HG02943 (cell line): ENCODE data around the gene RAB3IL1.

ENCODE experiments used
- ATAC-seq: cut with Tn5 transposase; IDR thresholded peaks from one replicate; pipeline ENCODE4 v1.9.1; 2021; ENCODE audit warnings: mild to moderate bottlenecking, low read depth, moderate library complexity; ENCODE audit not compliant: unreplicated experiment

The RAB3IL1 gene

GRCh38 chr11:61905801-61906521, 11.4 kb downstream of the RAB3IL1 start:
- no peak for ATAC-seq

DNA sequence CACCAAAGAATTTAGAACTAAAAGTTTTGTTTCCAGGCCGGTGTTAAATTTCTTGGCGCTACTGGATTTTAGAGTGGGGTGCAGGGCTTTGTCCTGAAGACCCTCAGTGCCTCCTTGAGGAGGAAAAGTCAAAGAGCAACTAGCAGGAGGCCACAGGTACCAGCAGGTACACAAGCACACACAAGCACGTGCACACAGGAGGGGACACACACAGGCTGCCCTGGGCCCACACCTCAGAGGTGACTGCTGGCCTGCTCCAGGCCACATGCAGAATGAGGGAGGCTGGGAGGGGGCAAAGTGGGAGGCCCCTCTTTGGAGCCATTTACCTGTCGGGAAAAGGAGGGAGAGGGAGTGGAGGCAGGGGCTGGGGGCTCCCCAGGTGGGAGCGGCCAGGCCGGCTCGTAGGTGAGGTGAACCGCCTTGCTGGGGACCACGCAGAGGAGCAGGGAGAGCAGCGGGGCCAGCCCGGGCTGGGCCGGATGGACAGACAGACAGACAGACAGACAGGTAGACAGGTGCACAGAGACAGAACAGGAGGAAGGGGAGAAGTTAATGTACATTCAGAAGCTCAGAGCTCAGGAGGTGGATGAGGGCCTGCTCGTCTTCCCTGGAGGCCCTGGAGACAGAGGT, 12.2 kb downstream of the RAB3IL1 start:
- no peak for ATAC-seq

- ATAC-seq = no peak
These were observed 12.8 kb downstream of the RAB3IL1 start for GRCh38 chr11:61904539-61905048.

DNA sequence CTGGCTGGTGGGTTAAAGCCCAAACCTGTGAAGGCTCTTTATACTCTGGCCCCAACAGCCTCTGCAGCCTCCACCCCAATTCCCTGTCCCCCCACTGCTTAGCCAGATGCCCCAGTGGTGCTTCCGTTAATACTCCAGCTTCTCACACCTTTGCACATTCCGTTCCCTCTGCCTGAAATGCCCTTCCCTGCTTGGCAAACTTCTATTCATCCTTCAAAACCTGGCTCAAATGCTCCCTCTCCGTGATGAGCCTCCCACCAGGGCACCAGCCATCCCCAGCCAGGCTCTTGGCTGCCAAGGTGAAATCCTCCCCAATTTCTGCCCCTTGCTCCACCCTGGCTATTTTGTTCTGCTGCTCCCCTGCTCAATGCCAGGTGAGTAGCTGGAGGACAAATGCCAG, 13.5 kb downstream of the RAB3IL1 start:
- ATAC-seq = no peak

GRCh38 chr11:61902313-61902712, 15.1 kb downstream of the RAB3IL1 start:
- ATAC-seq = no peak

GRCh38 chr11:61901397-61901796, 16.0 kb downstream of the RAB3IL1 start:
- no peak for ATAC-seq

GRCh38 chr11:61900251-61900650, 17.1 kb downstream of the RAB3IL1 start:
- ATAC-seq = no peak

- no peak for ATAC-seq
These were observed 18.1 kb downstream of the RAB3IL1 start for GRCh38 chr11:61899146-61899841.

- no peak for ATAC-seq
These were observed 19.2 kb downstream of the RAB3IL1 start for GRCh38 chr11:61898247-61898582.

- no peak for ATAC-seq
These were observed 19.7 kb downstream of the RAB3IL1 start for GRCh38 chr11:61897387-61898246.

- ATAC-seq = no peak
These were observed 20.5 kb downstream of the RAB3IL1 start for GRCh38 chr11:61896665-61897386.

- ATAC-seq = no peak
These were observed 21.7 kb downstream of the RAB3IL1 start for GRCh38 chr11:61895718-61896059.

DNA sequence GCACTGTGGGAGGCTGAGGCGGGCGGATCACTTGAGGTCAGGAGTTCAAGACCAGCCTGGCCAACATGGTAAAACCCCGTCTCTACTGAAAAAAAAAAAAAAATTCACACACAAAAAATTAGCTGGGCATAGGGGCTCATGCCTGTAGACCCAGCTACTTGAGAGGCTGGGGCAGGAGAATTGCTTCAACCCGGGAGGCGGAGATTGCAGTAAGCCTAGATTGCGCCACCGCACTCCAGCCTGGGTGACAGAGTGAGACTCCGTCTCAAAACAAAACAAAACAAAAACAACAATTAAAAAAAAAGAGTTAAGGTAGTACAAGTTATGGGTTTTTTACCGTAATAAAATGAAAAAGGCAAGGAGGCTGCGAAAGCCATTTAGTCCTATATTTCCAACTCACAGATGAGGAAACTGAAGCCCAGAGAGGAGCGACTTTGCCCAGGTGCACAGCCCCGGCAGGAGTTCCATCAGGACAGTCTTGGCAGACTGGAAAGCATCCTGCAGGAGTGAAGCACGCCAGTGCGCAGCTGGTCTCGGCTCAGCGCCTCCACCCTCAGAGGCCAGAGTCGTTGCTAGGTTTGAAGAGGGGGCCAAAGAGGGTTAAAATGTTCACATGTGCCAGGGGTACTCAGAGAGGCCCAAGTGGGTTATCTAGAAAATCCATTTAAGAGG, 22.2 kb downstream of the RAB3IL1 start:
- no peak for ATAC-seq

- no peak for ATAC-seq
These were observed 23.4 kb downstream of the RAB3IL1 start for GRCh38 chr11:61893981-61894380.

DNA sequence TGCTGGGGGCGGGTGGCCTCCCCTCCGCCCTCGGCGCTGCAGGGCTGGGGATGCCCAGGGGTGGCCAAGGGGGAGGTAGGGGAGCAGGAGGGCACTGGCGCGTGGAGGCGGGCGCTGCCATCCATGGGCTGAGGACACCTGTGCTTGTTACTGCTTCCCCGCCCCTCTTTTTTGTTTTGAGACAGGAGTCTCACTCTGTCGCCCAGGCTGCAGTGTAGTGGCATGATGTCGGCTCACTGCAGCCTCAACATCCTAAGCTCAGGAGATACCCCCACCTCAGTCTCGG, 25.3 kb downstream of the RAB3IL1 start:
- ATAC-seq = no peak

GRCh38 chr11:61891331-61892084, 25.9 kb downstream of the RAB3IL1 start, which contains the start of gene FADS3:
Gene FADS3 (minus strand): TSS chr11:61891545. CDS start chr11:61891381, 164 bp downstream.
- ATAC-seq = no peak

DNA sequence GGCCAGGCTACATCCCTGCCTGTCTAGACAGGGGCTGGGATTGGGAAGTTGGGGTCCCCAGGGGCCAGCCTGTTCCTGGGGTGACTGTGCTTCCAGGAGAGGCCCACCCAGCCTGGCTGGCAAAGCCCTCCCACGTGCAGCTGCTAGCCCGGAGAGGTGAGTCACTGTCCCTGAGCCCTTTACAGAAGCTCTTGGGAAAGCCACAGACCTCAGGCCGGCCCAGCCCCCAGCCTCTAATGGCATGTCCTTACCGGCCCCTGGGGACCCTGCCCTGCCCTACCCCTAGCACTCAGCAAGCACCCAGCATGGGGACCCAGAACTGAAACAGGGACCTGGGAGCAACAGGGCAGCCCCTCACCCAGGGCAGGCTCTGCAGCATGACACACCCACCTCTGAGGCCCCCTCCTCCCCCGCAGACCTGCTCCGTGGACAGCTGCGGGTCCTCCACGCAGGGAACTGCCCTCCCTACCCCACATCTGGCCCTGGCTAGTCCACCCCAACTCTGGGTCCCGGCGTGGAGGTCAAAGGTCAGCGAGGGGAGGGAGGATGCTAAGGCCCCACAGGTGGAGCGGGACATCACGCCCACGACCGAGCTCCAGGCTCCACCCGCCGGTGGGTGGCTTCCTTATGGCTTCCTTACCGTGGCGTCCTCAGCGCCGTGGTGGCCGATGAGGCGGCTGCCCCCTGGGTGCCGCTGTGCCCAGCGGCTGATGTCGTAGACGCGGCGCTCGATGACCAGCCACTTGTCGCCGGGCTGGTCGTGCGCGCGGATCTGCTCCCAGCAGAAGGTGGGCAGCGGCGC, 26.6 kb downstream of the RAB3IL1 start:
- no peak for ATAC-seq

- no peak for ATAC-seq
These were observed 27.5 kb downstream of the RAB3IL1 start for GRCh38 chr11:61889831-61890230.
